ENCODE results near the gene TMEM266.

- no peak for TF ChIP-seq CTCF (IDR thresholded peaks at IDR 0.05)
- TF ChIP-seq POLR2A (IDR thresholded peaks at IDR 0.05), result no peak
- TF ChIP-seq POLR2AphosphoS5 (IDR thresholded peaks at IDR 0.05), result no peak
Measured at GRCh38 chr15:76195506-76196268, 135.9 kb downstream of the TMEM266 start.

All from upper lobe of left lung (tissue), 4 donors.